ENCODE measurements around the gene MLIP. TPM values are rescaled to one million over a fixed set of nuclear protein-coding genes. Genes with fewer than 3 reads are reported as not detected.
"Not testable (repeated sequence)": the region's sequence is repeated elsewhere in the genome, so short reads cannot be mapped to it uniquely, and the experiment has no call there.

The MLIP gene
- total RNA-seq, 1 experiment from 2014 or later = not detected

- TF ChIP-seq E2F4 (CRISPR knock-in tag; IDR thresholded peaks at IDR 0.05; ENCODE audit: borderline replicate concordance, low read depth) (no peak), SMAD3 (CRISPR knock-in tag; IDR thresholded peaks at IDR 0.05; ENCODE audit: borderline replicate concordance) (no peak), TEAD4 (CRISPR knock-in tag; IDR thresholded peaks at IDR 0.05) (no peak), ATF2 (CRISPR knock-in tag; IDR thresholded peaks at IDR 0.05; ENCODE audit: borderline replicate concordance, low read depth) (no peak), NR1H2 (CRISPR knock-in tag; IDR thresholded peaks at IDR 0.05) (no peak), PRRX2 (CRISPR knock-in tag; IDR thresholded peaks at IDR 0.05) (no peak), JAZF1 (CRISPR knock-in tag; IDR thresholded peaks at IDR 0.05) (no peak), ZNF121 (CRISPR knock-in tag; IDR thresholded peaks at IDR 0.05) (no peak), ARID4B (CRISPR knock-in tag; IDR thresholded peaks at IDR 0.05; ENCODE audit: borderline replicate concordance) (no peak), USF1 (CRISPR knock-in tag; IDR thresholded peaks at IDR 0.05) (no peak), RORB (CRISPR knock-in tag; IDR thresholded peaks at IDR 0.05) (no peak), STAT6 (CRISPR knock-in tag; conservative IDR thresholded peaks at IDR 0.05; ENCODE audit: low read depth) (no peak), HMGXB4 (CRISPR knock-in tag; IDR thresholded peaks at IDR 0.05) (no peak), CBFB (CRISPR knock-in tag; IDR thresholded peaks at IDR 0.05; ENCODE audit: low read depth) (no peak), MAX (CRISPR knock-in tag; IDR thresholded peaks at IDR 0.05) (no peak)
These were observed 35.0 kb upstream of the MLIP start (continued) for GRCh38 chr6:54076159-54076789.

- H3K36me3 Mint-ChIP-seq; H3K27ac Mint-ChIP-seq; ATAC-seq; DNase-seq (ENCODE audit: low spot score); H3K9me3 Mint-ChIP-seq; H3K27me3 Mint-ChIP-seq (ENCODE audit: low read depth); POLR2A ChIA-PET; CTCF ChIA-PET; H3K4me3 Mint-ChIP-seq: not testable (repeated sequence)
- peaks cover 17% of the 10 kb centered on the region for H3K4me1 Mint-ChIP-seq
These were observed 29.7 kb upstream of the MLIP start for GRCh38 chr6:54081499-54081898.
